ENCODE measurements around the gene LRRC7. TPM values are rescaled to one million over a fixed set of nuclear protein-coding genes. Genes with fewer than 3 reads are reported as not detected.
"Not testable (repeated sequence)": the region's sequence is repeated elsewhere in the genome, so short reads cannot be mapped to it uniquely, and the experiment has no call there.

Gene LRRC7
- total and polyA plus RNA-seq, 11 donors = 0.25 to 4.1 (median 0.49) TPM; not detected in 1

DNA sequence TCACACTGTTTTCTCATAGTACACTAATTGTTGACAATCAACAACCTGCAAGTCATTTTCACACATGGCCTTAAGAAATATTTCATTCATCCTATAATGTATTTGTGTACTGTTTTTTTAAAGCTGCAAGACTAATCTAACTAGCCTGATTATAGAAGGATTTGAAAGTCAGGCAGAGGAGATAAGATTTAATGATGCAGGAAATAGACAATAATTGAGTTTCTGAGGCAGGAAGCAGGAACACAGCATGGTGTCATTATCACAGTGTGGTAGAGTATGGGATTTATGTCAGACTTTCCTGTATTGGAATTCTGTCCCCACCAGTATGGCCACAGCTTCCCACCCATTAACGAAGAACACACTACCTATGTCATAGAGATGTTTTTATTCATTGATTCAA, 138.8 kb downstream of the LRRC7 start:
- DNase-seq (no peak), ATAC-seq (no peak)
- TF ChIP-seq POLR2A (IDR thresholded peaks at IDR 0.05) = no peak
- TF ChIP-seq CTCF (IDR thresholded peaks at IDR 0.05) = no peak
- WGBS, 4 donors = 58 to 69% (median 65%) methylated on average over 1 of the region's 1 CpG
- Histone ChIP-seq H3K27ac (no peak overlapping the region), H3K36me3 (no peaks in the 10 kb centered on the region), H3K9me3 (no peaks in the 10 kb centered on the region), H3K4me1 (peaks cover 0 to 14% (median 5%) of the 10 kb centered on the region in 12 donors), H3K27me3 (no peaks in the 10 kb centered on the region), H3K4me3 (no peak overlapping the region)
- intact Hi-C loops (cut with DNase I) = no loop called here

GRCh38 chr1:69707103-69707502, 139.4 kb downstream of the LRRC7 start:
- ATAC-seq = no peak
- no peak for DNase-seq
- Histone ChIP-seq H3K36me3 (no peaks in the 10 kb centered on the region), H3K27me3 (no peaks in the 10 kb centered on the region), H3K4me3 (no peak overlapping the region), H3K9me3 (no peaks in the 10 kb centered on the region), H3K27ac (no peak overlapping the region), H3K4me1 (peaks cover 0 to 20% (median 5%) of the 10 kb centered on the region in 12 donors)
- TF ChIP-seq POLR2A (IDR thresholded peaks at IDR 0.05) (no peak), CTCF (IDR thresholded peaks at IDR 0.05) (no peak)
- intact Hi-C loops (cut with DNase I) = no loop called here
- WGBS, 4 donors = 87 to 92% (median 91%) methylated on average over 4 of the region's 4 CpGs

- intact Hi-C loops (cut with DNase I) = no loop called here
- Histone ChIP-seq H3K4me3 (no peak overlapping the region), H3K4me1 (peaks cover 0 to 20% (median 5%) of the 10 kb centered on the region in 12 donors), H3K9me3 (no peaks in the 10 kb centered on the region), H3K36me3 (no peaks in the 10 kb centered on the region), H3K27ac (no peak overlapping the region), H3K27me3 (no peaks in the 10 kb centered on the region)
- 5 to 19% (median 10%) methylated on average over 4 of the region's 4 CpGs for WGBS, 4 donors
- no peak for TF ChIP-seq CTCF (IDR thresholded peaks at IDR 0.05)
- no peak for TF ChIP-seq POLR2A (IDR thresholded peaks at IDR 0.05)
- ATAC-seq (peak in 3 of 4 donors; percentile 44 to 51 (median 48)), DNase-seq (no peak)
These were observed 142.9 kb downstream of the LRRC7 start for GRCh38 chr1:69710484-69711189.

GRCh38 chr1:69711190-69711930, 143.6 kb downstream of the LRRC7 start:
- DNase-seq (no peak), ATAC-seq (peak; percentile 42 to 86 (median 74))
- 40 to 53% (median 47%) methylated on average over 4 of the region's 4 CpGs for WGBS, 4 donors
- TF ChIP-seq POLR2A (IDR thresholded peaks at IDR 0.05) (no peak), CTCF (IDR thresholded peaks at IDR 0.05) (no peak)
- H3K27ac ChIP-seq = peak overlapping the region in 2 of 12 donors; percentile 9 to 11
- no peak overlapping the region for H3K4me3 ChIP-seq
- H3K9me3 ChIP-seq = no peaks in the 10 kb centered on the region
- no peaks in the 10 kb centered on the region for H3K36me3 ChIP-seq
- intact Hi-C loops (cut with DNase I) = no loop called here
- peaks cover 0 to 20% (median 5%) of the 10 kb centered on the region in 12 donors for H3K4me1 ChIP-seq
- no peaks in the 10 kb centered on the region for H3K27me3 ChIP-seq

- intact Hi-C loops (cut with DNase I); H3K4me1 ChIP-seq; H3K36me3 ChIP-seq; H3K27ac ChIP-seq; H3K9me3 ChIP-seq; H3K4me3 ChIP-seq; H3K27me3 ChIP-seq; ATAC-seq; DNase-seq: not testable (repeated sequence)
These were observed 150.1 kb downstream of the LRRC7 start for GRCh38 chr1:69717834-69718233.
